K562 (cell line): ENCODE measurements around the gene LGALS8. TPM values are rescaled to one million over a fixed set of nuclear protein-coding genes. Genes with fewer than 3 reads are reported as not detected.

Source experiments
- BCOR ChIP-seq: fragments of 450-650 bp; IDR thresholded peaks from 2 replicates; pipeline ENCODE4 v1.6.1; 2016
- CBX2 ChIP-seq: fragments of 200-600 bp; sonication (generic); IDR thresholded peaks from one replicate; pipeline ENCODE4 v1.6.1; 2012; ENCODE audit warnings: mild to moderate bottlenecking, low read length, inconsistent platforms; ENCODE audit not compliant: insufficient read depth, poor library complexity, severe bottlenecking
- DIDO1 ChIP-seq: fragments of 450-650 bp; IDR thresholded peaks from 2 replicates; pipeline ENCODE4 v1.6.1; 2016; ENCODE audit warnings: low read depth, missing biosample characterization, missing genetic modification characterization
- ESRRA ChIP-seq: fragments of 450-650 bp; IDR thresholded peaks from 2 replicates; pipeline ENCODE4 v1.6.1; 2014; ENCODE audit warnings: low read depth, mild to moderate bottlenecking, moderate library complexity, borderline replicate concordance
- ETV5 ChIP-seq: sonication (generic); formaldehyde crosslinking; IDR thresholded peaks from 2 replicates; pipeline ENCODE4 v1.4.0; 2020; ENCODE audit warnings: low read depth, mild to moderate bottlenecking, missing genetic modification reagents
- KDM4B ChIP-seq, 2 experiments: fragments of 450-650 bp in 1 of 2; sonication (generic) in 1 of 2; IDR thresholded peaks; 2 replicates each; pipeline ENCODE4 v1.6.1; 2016 to 2017; ENCODE audit warnings: borderline replicate concordance in 2 of 2, antibody characterized with exemption in 1 of 2, low read depth in 1 of 2, mild to moderate bottlenecking in 1 of 2
- MECOM ChIP-seq: fragments of 250-450 bp; sonication (Bioruptor Pico); IDR thresholded peaks from 2 replicates; pipeline ENCODE4 v1.8.0; 2022; ENCODE audit warnings: inconsistent platforms
- NFIC ChIP-seq: fragments of 450-650 bp; IDR thresholded peaks from 2 replicates; pipeline ENCODE4 v1.6.1; 2017; ENCODE audit warnings: mild to moderate bottlenecking, inconsistent platforms
- NR2F6 ChIP-seq: fragments of 450-650 bp; formaldehyde crosslinking; IDR thresholded peaks from 2 replicates; pipeline ENCODE4 v1.4.0; 2020; ENCODE audit warnings: mild to moderate bottlenecking
- NRF1 ChIP-seq, 2 experiments: fragments of 450-650 bp; IDR thresholded peaks in 1 of 2; conservative IDR thresholded peaks in 1 of 2; 2 replicates each; pipeline ENCODE4 v1.6.1; 2014; ENCODE audit warnings: mild to moderate bottlenecking in 2 of 2
- OTX1 ChIP-seq: fragments of 450-650 bp; formaldehyde crosslinking; IDR thresholded peaks from 2 replicates; pipeline ENCODE4 v1.4.0; 2022; ENCODE audit warnings: mild to moderate bottlenecking
- POLR2A ChIP-seq: fragments of 450-650 bp; conservative IDR thresholded peaks from 2 replicates; pipeline ENCODE4 v1.6.1; 2016
- PURB ChIP-seq: sonication (generic); formaldehyde crosslinking; IDR thresholded peaks from 2 replicates; pipeline ENCODE4 v1.9.0; 2021; ENCODE audit warnings: low read depth, mild to moderate bottlenecking, missing genetic modification reagents
- SAP30 ChIP-seq: fragments of 200-600 bp; sonication (generic); IDR thresholded peaks from 2 replicates; pipeline ENCODE4 v1.6.1; 2012; ENCODE audit warnings: borderline replicate concordance, low read depth, mild to moderate bottlenecking, moderate library complexity, low read length, control low read depth, inconsistent platforms; ENCODE audit not compliant: insufficient read depth, poor library complexity, severe bottlenecking
- SIX5 ChIP-seq, 2 experiments: IDR thresholded peaks; 2 replicates each; pipeline ENCODE4 v1.6.1; 2011; ENCODE audit warnings: low read length in 2 of 2, borderline replicate concordance in 1 of 2, low read depth in 1 of 2, mild to moderate bottlenecking in 1 of 2, moderate library complexity in 1 of 2; ENCODE audit not compliant: insufficient read depth in 1 of 2
- SRSF1 ChIP-seq: fragments of 200-400 bp; formaldehyde crosslinking; IDR thresholded peaks from 2 replicates; pipeline ENCODE4 v1.6.1; 2017; ENCODE audit warnings: mild to moderate bottlenecking, low read depth, low read length, moderate library complexity
- ZBTB17 ChIP-seq: fragments of 450-650 bp; formaldehyde crosslinking; IDR thresholded peaks from 2 replicates; pipeline ENCODE4 v1.4.0; 2020; ENCODE audit warnings: mild to moderate bottlenecking
- ZEB2 ChIP-seq: fragments of 450-650 bp; IDR thresholded peaks from 2 replicates; pipeline ENCODE4 v1.6.1; 2016
- ZKSCAN1 ChIP-seq: fragments of 150-350 bp; IDR thresholded peaks from 2 replicates; pipeline ENCODE4 v1.6.1; 2016; ENCODE audit warnings: low read depth, low read length
- ZNF445 ChIP-seq: fragments of 250-450 bp; sonication (Bioruptor Pico); IDR thresholded peaks from 2 replicates; pipeline ENCODE4 v1.4.0; 2020; ENCODE audit warnings: low read depth, mild to moderate bottlenecking, moderate library complexity
- polyA plus RNA-seq, 8 experiments: library from polyadenylated mRNA; depleted of rRNA in 4 of 8; stranded (reverse) in 5 of 8; unstranded in 3 of 8; fragments of >200 nt; fragmentation: Nextera tagmentation in 2 of 8; fragmentation: Illumina TruSeq in 1 of 8; extraction: Ambion mirVana in 2 of 8; extraction: Trizol in 1 of 8; gene quantifications; 2 replicates each; pipeline versions ENCODE4 v1.2.1 to v1.2.3, GENCODE V29; 2011 to 2014; ENCODE audit warnings: inconsistent platforms in 1 of 8, missing spikeins in 1 of 8
- total RNA-seq, 7 experiments: library from RNA; depleted of rRNA in 6 of 7; stranded (reverse); fragments of >200 nt in 6 of 7; fragmentation: Illumina TruSeq in 2 of 7; extraction: Trizol in 2 of 7; gene quantifications; 2 replicates each; pipeline versions ENCODE4 v1.2.1 to v1.2.3, GENCODE V29; 2011 to 2021; ENCODE audit warnings: low replicate concordance in 1 of 7
- TF ChIP-seq, protein P1 (sequence below): fragments of 450-650 bp; formaldehyde crosslinking; conservative IDR thresholded peaks from 2 replicates; pipeline ENCODE4 v1.4.0; 2022; ENCODE audit warnings: mild to moderate bottlenecking, missing genetic modification characterization
- TF ChIP-seq, protein P2 (sequence below): fragments of 250-450 bp; sonication (Bioruptor Pico); IDR thresholded peaks from 2 replicates; pipeline ENCODE4 v1.8.0; 2022; ENCODE audit warnings: inconsistent platforms, mild to moderate bottlenecking, moderate library complexity, borderline replicate concordance
- TF ChIP-seq, protein P3 (sequence below), 3 experiments: fragments of 200-800 bp in 1 of 3; sonication (Bioruptor generic) in 1 of 3; sonication (generic) in 1 of 3; formaldehyde crosslinking in 1 of 3; IDR thresholded peaks; 2 replicates each; pipeline versions ENCODE4 v1.6.1 to v1.8.0; 2016 to 2022; ENCODE audit warnings: mild to moderate bottlenecking in 2 of 3, missing compliant biosample characterization in 2 of 3, missing genetic modification characterization in 2 of 3, missing genetic modification reagents in 1 of 3

The LGALS8 gene
- total and polyA plus RNA-seq, 9 of the 15 experiments (the other 6 are each of a cell fraction or from before 2014, with no cell fraction given) = 57.4 to 87.7 (median 70.3) TPM

DNA sequence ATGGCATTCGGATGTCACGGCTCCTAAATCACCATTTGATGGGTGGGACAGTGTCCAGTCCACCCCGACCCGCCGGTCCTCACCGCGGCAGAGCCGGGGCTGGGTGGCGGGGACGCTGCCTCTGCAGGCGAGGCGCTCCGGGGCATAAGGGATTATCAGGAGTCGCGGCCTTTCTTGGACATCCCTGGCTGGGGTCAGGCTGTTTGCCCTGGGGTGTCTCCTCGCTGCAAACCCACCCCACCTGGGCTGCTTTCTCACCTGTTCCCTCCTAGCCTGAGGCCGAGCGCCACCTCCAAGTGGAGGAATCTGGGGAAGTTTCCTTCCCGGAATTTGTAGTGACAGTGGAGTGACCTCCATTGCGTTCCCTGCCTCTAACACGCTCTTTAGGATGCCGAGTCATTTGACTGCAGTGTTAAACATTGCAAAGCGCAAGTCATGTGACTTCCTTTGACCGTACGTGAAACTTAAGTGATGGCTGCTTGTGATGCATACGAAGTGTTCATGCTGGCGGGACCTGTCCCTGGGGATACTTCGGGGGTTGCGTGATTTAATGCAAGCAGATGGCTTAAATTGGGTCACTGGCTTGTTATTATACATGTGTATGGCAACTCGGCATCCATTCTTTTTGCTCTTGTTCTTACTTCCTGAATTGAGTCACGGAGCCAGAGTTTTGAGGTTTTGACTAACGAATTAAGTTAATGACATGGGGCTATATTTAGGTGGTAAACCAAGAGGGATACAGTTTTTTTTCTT, 536 bp downstream of the LGALS8 start (continued):
- TF ChIP-seq, protein P1, sequence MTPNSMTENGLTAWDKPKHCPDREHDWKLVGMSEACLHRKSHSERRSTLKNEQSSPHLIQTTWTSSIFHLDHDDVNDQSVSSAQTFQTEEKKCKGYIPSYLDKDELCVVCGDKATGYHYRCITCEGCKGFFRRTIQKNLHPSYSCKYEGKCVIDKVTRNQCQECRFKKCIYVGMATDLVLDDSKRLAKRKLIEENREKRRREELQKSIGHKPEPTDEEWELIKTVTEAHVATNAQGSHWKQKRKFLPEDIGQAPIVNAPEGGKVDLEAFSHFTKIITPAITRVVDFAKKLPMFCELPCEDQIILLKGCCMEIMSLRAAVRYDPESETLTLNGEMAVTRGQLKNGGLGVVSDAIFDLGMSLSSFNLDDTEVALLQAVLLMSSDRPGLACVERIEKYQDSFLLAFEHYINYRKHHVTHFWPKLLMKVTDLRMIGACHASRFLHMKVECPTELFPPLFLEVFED = no peak; the same call in 1 of the 2 replicates
- TF ChIP-seq ZBTB17 (CRISPR knock-in tag) (no peak), CBX2 (no peak), ESRRA (no peak; the same call in 1 of the 2 replicates), OTX1 (peak; percentile 84), ETV5 (CRISPR knock-in tag) (peak; percentile 50), NR2F6 (CRISPR knock-in tag) (no peak), BCOR (peak; percentile 25; the same call in 1 of the 2 replicates), KDM4B (IDR thresholded peaks at IDR 0.05; ENCODE audit: borderline replicate concordance in 2 of 2, low read depth in 1 of 2) (no peak), ZEB2 (peak; percentile 27; the same call in 1 of the 2 replicates), SRSF1 (no peak), SAP30 (peak; percentile 80), DIDO1 (tag) (0 out of 2 replicates have a peak, but pooled peaks have one; percentile 10), POLR2A (peak; percentile 88), ZKSCAN1 (no peak), MECOM (CRISPR knock-in tag) (0 out of 2 replicates have a peak, but pooled peaks have one; percentile 42), NFIC (no peak), ZNF445 (CRISPR knock-in tag) (no peak), PURB (CRISPR knock-in tag) (no peak), SIX5 (IDR thresholded peaks at IDR 0.05; ENCODE audit: borderline replicate concordance in 1 of 2, insufficient read depth in 1 of 2, low read depth in 1 of 2, low read length in 2 of 2) (no peak), NRF1 (conservative IDR thresholded peaks at IDR 0.05 in 1 of 2, IDR thresholded peaks at IDR 0.05 in 1 of 2) (peak in 1 of 2 experiments; percentile 16; a peak in 1 of 4 replicates)
- TF ChIP-seq, protein P2, sequence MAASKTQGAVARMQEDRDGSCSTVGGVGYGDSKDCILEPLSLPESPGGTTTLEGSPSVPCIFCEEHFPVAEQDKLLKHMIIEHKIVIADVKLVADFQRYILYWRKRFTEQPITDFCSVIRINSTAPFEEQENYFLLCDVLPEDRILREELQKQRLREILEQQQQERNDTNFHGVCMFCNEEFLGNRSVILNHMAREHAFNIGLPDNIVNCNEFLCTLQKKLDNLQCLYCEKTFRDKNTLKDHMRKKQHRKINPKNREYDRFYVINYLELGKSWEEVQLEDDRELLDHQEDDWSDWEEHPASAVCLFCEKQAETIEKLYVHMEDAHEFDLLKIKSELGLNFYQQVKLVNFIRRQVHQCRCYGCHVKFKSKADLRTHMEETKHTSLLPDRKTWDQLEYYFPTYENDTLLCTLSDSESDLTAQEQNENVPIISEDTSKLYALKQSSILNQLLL (CRISPR knock-in tag) = no peak
- TF ChIP-seq, protein P3, sequence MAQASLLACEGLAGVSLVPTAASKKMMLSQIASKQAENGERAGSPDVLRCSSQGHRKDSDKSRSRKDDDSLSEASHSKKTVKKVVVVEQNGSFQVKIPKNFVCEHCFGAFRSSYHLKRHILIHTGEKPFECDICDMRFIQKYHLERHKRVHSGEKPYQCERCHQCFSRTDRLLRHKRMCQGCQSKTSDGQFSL (CRISPR knock-in tag; IDR thresholded peaks at IDR 0.05) = peak; percentile 61; the same call in 1 of the 2 replicates
- TF ChIP-seq, protein P3 (tag; IDR thresholded peaks at IDR 0.05) = no peak
